ENCODE measurements around the gene TMX4.

Gene TMX4

GRCh38 chr20:8065691-8066090, 46.1 kb upstream of the TMX4 start:
- Histone ChIP-seq H3K36me3 (ENCODE audit: insufficient read depth, low read length) (no peaks in the 10 kb centered on the region), H3K4me2 (ENCODE audit: low read depth, low read length, poor library complexity, severe bottlenecking) (no peak overlapping the region), H3K9me2 (replicated peaks; ENCODE audit: low read depth, low read length) (no peaks in the 10 kb centered on the region), H3K4me1 (ENCODE audit: insufficient read depth, low read length, poor library complexity, severe bottlenecking) (no peaks in the 10 kb centered on the region), H3K9ac (ENCODE audit: low read depth, low read length, poor library complexity, severe bottlenecking) (no peak overlapping the region), H2AFZ (ENCODE audit: low read length) (no peak overlapping the region), H3K27me3 (ENCODE audit: insufficient read depth, low read length, poor library complexity, severe bottlenecking) (no peaks in the 10 kb centered on the region), H3K79me2 (ENCODE audit: insufficient read depth, low read length) (no peaks in the 10 kb centered on the region), H3K9me3 (ENCODE audit: insufficient read depth, low read depth, low read length) (no peaks in the 10 kb centered on the region), H4K20me1 (ENCODE audit: insufficient read depth, low read length, poor library complexity, severe bottlenecking) (no peaks in the 10 kb centered on the region), H3F3A (ENCODE audit: low read depth) (no peaks in the 10 kb centered on the region), H3K4me3 (ENCODE audit: low read length, poor library complexity, severe bottlenecking) (no peak overlapping the region)
- no peak for TF ChIP-seq CTCF (conservative IDR thresholded peaks at IDR 0.05; ENCODE audit: low read length)
- no peak for TF ChIP-seq EZH2phosphoT487 (IDR thresholded peaks at IDR 0.05; ENCODE audit: borderline replicate concordance)

GRCh38 chr20:8062756-8063155, 43.2 kb upstream of the TMX4 start:
- no peaks in the 10 kb centered on the region for H3K79me2 ChIP-seq (ENCODE audit: insufficient read depth, low read length)
- H3K9me3 ChIP-seq (ENCODE audit: insufficient read depth, low read depth, low read length), result no peaks in the 10 kb centered on the region
- TF ChIP-seq EZH2phosphoT487 (IDR thresholded peaks at IDR 0.05; ENCODE audit: borderline replicate concordance), result no peak
- no peak for TF ChIP-seq CTCF (conservative IDR thresholded peaks at IDR 0.05; ENCODE audit: low read length)
- no peaks in the 10 kb centered on the region for H3K4me1 ChIP-seq (ENCODE audit: insufficient read depth, low read length, poor library complexity, severe bottlenecking)
- no peaks in the 10 kb centered on the region for H3F3A ChIP-seq (ENCODE audit: low read depth)
- no peak overlapping the region for H3K4me3 ChIP-seq (ENCODE audit: low read length, poor library complexity, severe bottlenecking)
- H4K20me1 ChIP-seq (ENCODE audit: insufficient read depth, low read length, poor library complexity, severe bottlenecking), result no peaks in the 10 kb centered on the region
- H3K27me3 ChIP-seq (ENCODE audit: insufficient read depth, low read length, poor library complexity, severe bottlenecking), result no peaks in the 10 kb centered on the region
- no peaks in the 10 kb centered on the region for H3K9me2 ChIP-seq (replicated peaks; ENCODE audit: low read depth, low read length)
- H2AFZ ChIP-seq (ENCODE audit: low read length), result no peak overlapping the region
- H3K36me3 ChIP-seq (ENCODE audit: insufficient read depth, low read length), result no peaks in the 10 kb centered on the region
- H3K9ac ChIP-seq (ENCODE audit: low read depth, low read length, poor library complexity, severe bottlenecking), result no peak overlapping the region
- H3K4me2 ChIP-seq (ENCODE audit: low read depth, low read length, poor library complexity, severe bottlenecking), result no peak overlapping the region

- H3K9me3 ChIP-seq (ENCODE audit: insufficient read depth, low read depth, low read length), result no peaks in the 10 kb centered on the region
- no peaks in the 10 kb centered on the region for H3K79me2 ChIP-seq (ENCODE audit: insufficient read depth, low read length)
- no peaks in the 10 kb centered on the region for H3K27me3 ChIP-seq (ENCODE audit: insufficient read depth, low read length, poor library complexity, severe bottlenecking)
- no peak overlapping the region for H3K9ac ChIP-seq (ENCODE audit: low read depth, low read length, poor library complexity, severe bottlenecking)
- no peaks in the 10 kb centered on the region for H3K4me1 ChIP-seq (ENCODE audit: insufficient read depth, low read length, poor library complexity, severe bottlenecking)
- no peak overlapping the region for H2AFZ ChIP-seq (ENCODE audit: low read length)
- no peaks in the 10 kb centered on the region for H3K9me2 ChIP-seq (replicated peaks; ENCODE audit: low read depth, low read length)
- no peaks in the 10 kb centered on the region for H3F3A ChIP-seq (ENCODE audit: low read depth)
- no peaks in the 10 kb centered on the region for H3K36me3 ChIP-seq (ENCODE audit: insufficient read depth, low read length)
- no peak overlapping the region for H3K4me3 ChIP-seq (ENCODE audit: low read length, poor library complexity, severe bottlenecking)
- TF ChIP-seq CTCF (conservative IDR thresholded peaks at IDR 0.05; ENCODE audit: low read length), result no peak
- TF ChIP-seq EZH2phosphoT487 (IDR thresholded peaks at IDR 0.05; ENCODE audit: borderline replicate concordance), result no peak
- H3K4me2 ChIP-seq (ENCODE audit: low read depth, low read length, poor library complexity, severe bottlenecking), result no peak overlapping the region
- H4K20me1 ChIP-seq (ENCODE audit: insufficient read depth, low read length, poor library complexity, severe bottlenecking), result no peaks in the 10 kb centered on the region
Observed at GRCh38 chr20:8061861-8062518, 42.4 kb upstream of the TMX4 start.

Data from Loucy (cell line).